HAP-1 (cell line): ENCODE results near the gene NMNAT3.

Experiments
- DNase-seq, 2 experiments: peaks; one replicate each; pipeline ENCODE4 v3.0.0-alpha.2; 2016 to 2020; ENCODE audit warnings: low spot score in 2 of 2
- H3K27me3 ChIP-seq: fragments of 250-450 bp; sonication (Bioruptor Pico); 2 replicates; pipeline ENCODE4 v1.5.1; 2020; ENCODE audit warnings: low read depth, mild to moderate bottlenecking, moderate library complexity
- H3K36me3 ChIP-seq: fragments of 250-450 bp; sonication (Bioruptor Pico); replicated peaks from 2 replicates; pipeline ENCODE4 v1.5.1; 2020; ENCODE audit warnings: mild to moderate bottlenecking
- H3K4me1 ChIP-seq: fragments of 250-450 bp; sonication (Bioruptor Pico); 2 replicates; pipeline ENCODE4 v1.5.1; 2020; ENCODE audit warnings: mild to moderate bottlenecking
- H3K4me3 ChIP-seq: fragments of 250-450 bp; sonication (Bioruptor Pico); 2 replicates; pipeline ENCODE4 v1.5.1; 2020; ENCODE audit warnings: mild to moderate bottlenecking, moderate library complexity
- H3K9me3 ChIP-seq: fragments of 250-450 bp; sonication (Bioruptor Pico); 2 replicates; pipeline ENCODE4 v1.5.1; 2020; ENCODE audit warnings: mild to moderate bottlenecking, moderate library complexity
- in situ Hi-C: fragments of 300-500 bp; cut with MboI; formaldehyde crosslinking; loops from 3 replicates; pipeline ENCODE4 v1.14.3; 2020; ENCODE audit warnings: low sequenced_read_pairs, inconsistent platforms, mixed read lengths

NMNAT3 gene

DNA sequence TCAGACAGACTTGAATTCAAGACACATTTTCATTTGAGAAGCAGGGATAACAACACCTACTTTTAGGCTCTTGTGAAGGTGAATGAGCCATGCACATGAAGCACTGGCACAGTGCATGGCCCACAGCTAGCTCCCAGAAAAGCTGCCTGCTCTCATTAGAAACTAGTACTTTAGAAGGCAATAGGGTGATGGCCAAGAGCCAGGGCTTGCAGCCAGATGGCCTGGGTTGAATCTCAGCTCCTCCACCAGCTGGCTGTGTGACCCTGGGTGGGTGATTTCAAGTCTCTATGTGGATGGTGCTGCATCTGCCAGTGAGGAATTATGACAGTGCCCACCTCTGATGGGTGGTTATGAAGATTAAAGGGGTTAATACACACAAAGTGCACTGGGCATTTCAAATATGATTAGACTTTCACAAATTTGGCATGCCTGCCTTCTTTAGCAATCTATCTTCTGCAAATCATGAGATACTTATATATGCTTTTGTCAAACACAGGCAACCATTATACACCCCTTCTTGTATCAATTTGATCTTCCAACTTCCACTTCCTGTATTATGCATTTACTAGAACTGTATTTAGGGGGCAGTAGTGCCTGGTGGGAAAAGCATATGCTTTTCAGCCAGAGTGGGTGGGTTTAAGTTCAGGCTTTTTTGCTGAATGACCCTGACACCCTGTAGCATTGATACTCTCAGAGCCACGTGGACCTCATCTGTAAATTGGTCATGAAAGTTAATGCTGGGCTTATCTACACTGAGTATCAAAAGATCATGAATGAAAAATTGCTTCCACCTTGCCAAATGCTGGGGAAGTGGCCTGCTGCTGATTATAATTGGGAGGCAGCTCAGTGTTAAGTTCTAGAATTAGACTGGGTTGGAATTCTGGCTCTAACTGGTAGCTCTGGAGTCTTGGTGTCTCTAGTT lies 103.5 kb downstream of the NMNAT3 start:
- Histone ChIP-seq H3K9me3 (no peaks in the 10 kb centered on the region), H3K4me3 (no peak overlapping the region), H3K4me1 (peaks cover 20% of the 10 kb centered on the region), H3K36me3 (no peaks in the 10 kb centered on the region), H3K27me3 (no peaks in the 10 kb centered on the region)
- in situ Hi-C loops = no loop called here
- DNase-seq = no peak

GRCh38 chr3:139572847-139573672 lies 104.7 kb downstream of the NMNAT3 start:
- peak; percentile 65 to 93 for DNase-seq
- peaks cover 18% of the 10 kb centered on the region for H3K4me1 ChIP-seq
- no peaks in the 10 kb centered on the region for H3K9me3 ChIP-seq
- no peaks in the 10 kb centered on the region for H3K27me3 ChIP-seq
- H3K36me3 ChIP-seq = no peaks in the 10 kb centered on the region
- no peak overlapping the region for H3K4me3 ChIP-seq
- in situ Hi-C loops = no loop called here

- no peaks in the 10 kb centered on the region for H3K9me3 ChIP-seq
- no peak overlapping the region for H3K4me3 ChIP-seq
- in situ Hi-C loops = no loop called here
- H3K27me3 ChIP-seq = no peaks in the 10 kb centered on the region
- peaks cover 11% of the 10 kb centered on the region for H3K4me1 ChIP-seq
- H3K36me3 ChIP-seq = no peaks in the 10 kb centered on the region
- no peak for DNase-seq
These were observed 106.1 kb downstream of the NMNAT3 start for GRCh38 chr3:139571711-139572110.

DNA sequence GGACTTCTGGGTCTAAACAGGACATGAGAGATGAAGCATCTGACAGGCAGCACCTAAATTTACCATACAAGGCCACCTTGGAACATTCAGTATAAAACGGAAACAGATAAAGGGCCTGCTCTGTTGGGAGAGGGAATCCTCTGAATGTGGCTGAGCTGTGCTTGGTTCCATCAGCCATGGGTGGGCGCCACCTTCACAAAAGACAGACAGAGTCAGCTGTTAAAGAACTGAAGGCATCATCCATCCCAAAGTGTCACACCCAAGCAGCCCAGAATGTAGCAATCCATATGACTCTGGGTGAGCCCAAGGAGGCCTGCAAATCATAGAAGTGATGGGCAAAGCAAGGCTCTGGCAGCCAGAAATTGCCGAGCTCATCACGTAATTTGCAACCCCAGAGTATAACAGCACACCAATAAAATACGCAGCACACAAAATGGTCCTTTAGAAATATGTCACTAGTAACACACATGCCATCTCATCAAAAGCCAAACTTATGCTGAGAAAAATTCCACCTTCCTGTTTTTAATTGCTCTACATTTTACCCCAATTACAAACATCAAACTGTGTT lies 113.4 kb downstream of the NMNAT3 start:
- Histone ChIP-seq H3K36me3 (no peaks in the 10 kb centered on the region), H3K4me1 (peaks cover 6% of the 10 kb centered on the region; the same call in 1 of the 2 replicates), H3K27me3 (no peaks in the 10 kb centered on the region), H3K9me3 (no peaks in the 10 kb centered on the region), H3K4me3 (no peak overlapping the region)
- DNase-seq = peak in 1 of 2 experiments; percentile 47
- in situ Hi-C loops = loop anchor here (5.0 kb wide), 1 partner anchor 137 kb away; no protein-coding TSS in a partner anchor

- H3K36me3 ChIP-seq = no peaks in the 10 kb centered on the region
- no peaks in the 10 kb centered on the region for H3K9me3 ChIP-seq
- no peak overlapping the region for H3K4me3 ChIP-seq
- DNase-seq = peak; percentile 36 to 68
- H3K27me3 ChIP-seq = no peaks in the 10 kb centered on the region
- in situ Hi-C loops = loop anchor here (5.0 kb wide), 1 partner anchor 135 kb away; no protein-coding TSS in a partner anchor
- peaks cover 6% of the 10 kb centered on the region; the same call in 1 of the 2 replicates for H3K4me1 ChIP-seq
These were observed 115.7 kb downstream of the NMNAT3 start for GRCh38 chr3:139561959-139562676.

DNA sequence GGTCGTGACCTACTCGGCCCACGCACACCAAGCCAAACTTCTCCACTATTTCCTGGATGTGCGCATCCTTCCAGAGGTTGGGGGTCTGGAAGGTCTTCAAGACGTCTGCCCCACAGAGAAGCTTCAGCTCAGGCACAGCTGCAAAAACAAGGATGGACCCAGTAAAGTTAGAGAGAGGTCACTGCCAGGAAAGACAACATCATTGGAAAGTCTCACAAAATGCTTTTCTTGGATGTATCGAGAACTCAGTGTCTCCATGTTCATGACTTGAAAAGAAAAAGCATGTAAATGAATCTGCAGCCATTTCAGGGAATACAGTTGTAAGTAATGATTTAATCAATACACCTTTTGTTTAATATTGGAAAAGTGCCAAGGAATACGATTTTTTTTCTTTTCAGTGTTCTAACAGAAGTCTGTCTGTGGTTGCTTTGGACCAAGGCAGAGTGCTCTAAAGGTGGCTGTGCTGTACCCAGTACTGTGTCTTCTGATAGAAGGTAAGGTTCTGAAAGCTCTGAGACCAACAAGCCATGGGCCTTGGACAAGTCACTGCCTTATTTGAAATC lies 116.4 kb downstream of the NMNAT3 start:
- Histone ChIP-seq H3K9me3 (no peaks in the 10 kb centered on the region), H3K4me3 (no peak overlapping the region), H3K36me3 (no peaks in the 10 kb centered on the region), H3K4me1 (peaks cover 6% of the 10 kb centered on the region; the same call in 1 of the 2 replicates), H3K27me3 (no peaks in the 10 kb centered on the region)
- DNase-seq = peak in 1 of 2 experiments; percentile 16
- in situ Hi-C loops = loop anchor here (5.0 kb wide), 1 partner anchor 134 kb away; no protein-coding TSS in a partner anchor

DNA sequence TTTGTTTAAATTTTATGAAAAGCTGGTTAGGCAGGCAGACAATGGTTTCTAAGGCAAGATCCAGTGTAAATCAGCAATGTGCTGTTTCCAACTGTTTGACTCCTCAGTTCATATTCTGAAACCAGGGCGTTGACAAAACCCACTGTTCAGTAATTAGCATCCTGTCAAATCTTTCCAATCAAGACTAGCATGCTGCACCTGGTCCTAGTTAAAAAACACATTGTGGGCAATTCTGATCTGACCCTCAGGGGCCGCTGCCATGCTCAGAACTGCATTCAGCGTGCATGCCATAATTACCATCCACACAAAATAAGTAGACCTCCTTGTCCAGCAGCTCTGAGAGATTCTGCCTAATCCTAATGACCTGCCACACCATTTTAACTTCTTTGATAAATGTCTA lies 117.4 kb downstream of the NMNAT3 start:
- no peaks in the 10 kb centered on the region for H3K27me3 ChIP-seq
- no peaks in the 10 kb centered on the region for H3K36me3 ChIP-seq
- H3K4me3 ChIP-seq = no peak overlapping the region
- no peak for DNase-seq
- in situ Hi-C loops = loop anchor here (5.0 kb wide), 1 partner anchor 133 kb away; no protein-coding TSS in a partner anchor
- H3K4me1 ChIP-seq = peaks cover 14% of the 10 kb centered on the region
- no peaks in the 10 kb centered on the region for H3K9me3 ChIP-seq

GRCh38 chr3:139559541-139559940 lies 118.2 kb downstream of the NMNAT3 start:
- Histone ChIP-seq H3K4me1 (peaks cover 22% of the 10 kb centered on the region), H3K4me3 (no peak overlapping the region), H3K27me3 (no peaks in the 10 kb centered on the region), H3K9me3 (no peaks in the 10 kb centered on the region), H3K36me3 (no peaks in the 10 kb centered on the region)
- in situ Hi-C loops = no loop called here
- DNase-seq = no peak

- no peak for DNase-seq
- in situ Hi-C loops = no loop called here
These were observed 119.2 kb downstream of the NMNAT3 start for GRCh38 chr3:139558351-139559266.

GRCh38 chr3:139557041-139557440 lies 120.7 kb downstream of the NMNAT3 start:
- H3K4me3 ChIP-seq = no peak overlapping the region
- in situ Hi-C loops = no loop called here
- no peaks in the 10 kb centered on the region for H3K36me3 ChIP-seq
- H3K27me3 ChIP-seq = no peaks in the 10 kb centered on the region
- peaks cover 27% of the 10 kb centered on the region for H3K4me1 ChIP-seq
- no peak for DNase-seq
- H3K9me3 ChIP-seq = no peaks in the 10 kb centered on the region

More at GRCh38 chr3:139558351-139559266, 119.2 kb downstream of the NMNAT3 start:
- Histone ChIP-seq H3K36me3 (no peaks in the 10 kb centered on the region), H3K9me3 (no peaks in the 10 kb centered on the region), H3K4me3 (no peak overlapping the region), H3K4me1 (peaks cover 27% of the 10 kb centered on the region), H3K27me3 (no peaks in the 10 kb centered on the region)

GRCh38 chr3:139555249-139555648 lies 122.5 kb downstream of the NMNAT3 start:
- Histone ChIP-seq H3K27me3 (no peaks in the 10 kb centered on the region), H3K9me3 (no peaks in the 10 kb centered on the region), H3K4me1 (peaks cover 21% of the 10 kb centered on the region), H3K36me3 (no peaks in the 10 kb centered on the region), H3K4me3 (no peak overlapping the region)
- peak in 1 of 2 experiments; percentile 40 for DNase-seq
- in situ Hi-C loops = no loop called here

GRCh38 chr3:139554628-139555027 lies 123.1 kb downstream of the NMNAT3 start:
- Histone ChIP-seq H3K4me1 (peaks cover 21% of the 10 kb centered on the region), H3K4me3 (no peak overlapping the region), H3K9me3 (no peaks in the 10 kb centered on the region), H3K36me3 (no peaks in the 10 kb centered on the region), H3K27me3 (no peaks in the 10 kb centered on the region)
- in situ Hi-C loops = no loop called here
- no peak for DNase-seq
